Endothelial cell of umbilical vein (primary cell): ENCODE measurements around the gene NAA40. TPM values are rescaled to one million over a fixed set of nuclear protein-coding genes. Genes with fewer than 3 reads are reported as not detected.

Source experiments
- BruUV-seq: library from RNA; stranded (reverse); fragments of 400-500 nt; replicated peaks from 2 replicates; lab custom pipeline; 2021; lab: Mats Ljungman, UMichigan
- CTCF ChIA-PET: fragments of 300-600, 350-600 bp; sonication (Branson Sonifier 250); formaldehyde crosslinking; loops from one replicate; lab custom pipeline; 2021; ENCODE audit warnings: antibody characterized with exemption, inconsistent platforms; lab: Charles Lee
- POLR2A ChIA-PET: fragments of 300-600, 350-600 bp; sonication (Branson Sonifier 250); formaldehyde crosslinking; loops from one replicate; lab custom pipeline; 2021; ENCODE audit warnings: antibody characterized with exemption, inconsistent platforms; lab: Charles Lee
- DNase-seq: peaks from one replicate; pipeline ENCODE4 v3.0.0-alpha.2; 2011; ENCODE audit warnings: low read depth, low spot score
- FAIRE-seq: peaks from 2 replicates; lab custom pipeline; 2011; peaks lifted over from hg19 to GRCh38; lab: Jason Lieb, UNC
- H2AFZ ChIP-seq: 2 replicates; pipeline ENCODE4 v1.6.0; 2012; ENCODE audit warnings: low read depth, low read length, control low read depth, inconsistent platforms
- H3K27ac ChIP-seq: 2 replicates; pipeline ENCODE4 v1.5.1; 2011; ENCODE audit warnings: low read depth, mild to moderate bottlenecking, control low read depth, low read length, moderate library complexity; ENCODE audit not compliant: insufficient read depth
- H3K27me3 ChIP-seq, 2 experiments: 2 replicates each; pipeline versions ENCODE4 v1.6.0 to v1.6.1; 2011; ENCODE audit warnings: low read length in 2 of 2, mixed read lengths in 1 of 2; ENCODE audit not compliant: control insufficient read depth in 2 of 2, insufficient read depth in 2 of 2
- H3K36me3 ChIP-seq, 2 experiments: 2 replicates in 1 of 2; 3 replicates in 1 of 2; pipeline ENCODE4 v1.5.1; 2011; ENCODE audit warnings: low read length in 2 of 2, mild to moderate bottlenecking in 1 of 2, moderate library complexity in 1 of 2; ENCODE audit not compliant: control insufficient read depth in 2 of 2, insufficient read depth in 2 of 2; ENCODE audit errors: extremely low read depth in 1 of 2
- H3K4me1 ChIP-seq: 3 replicates; pipeline ENCODE4 v1.5.1; 2011; ENCODE audit warnings: mild to moderate bottlenecking, low read length; ENCODE audit not compliant: control insufficient read depth, insufficient read depth; ENCODE audit errors: extremely low read depth
- H3K4me2 ChIP-seq: 2 replicates; pipeline ENCODE4 v1.6.1; 2011; ENCODE audit warnings: low read length, control low read depth, mixed read lengths; ENCODE audit not compliant: insufficient read depth
- H3K4me3 ChIP-seq, 3 experiments: fragments of 200-600 bp in 1 of 3; sonication (generic), shearing (Covaris generic) in 1 of 3; replicated peaks in 1 of 3; 2 replicates each; pipeline ENCODE4 v1.5.1; 2011 to 2016; ENCODE audit warnings: control low read depth in 3 of 3, low read length in 3 of 3, mild to moderate bottlenecking in 2 of 3, inconsistent platforms in 1 of 3, low read depth in 1 of 3, moderate library complexity in 1 of 3; ENCODE audit not compliant: insufficient read depth in 1 of 3
- H3K79me2 ChIP-seq: 2 replicates; pipeline ENCODE4 v1.6.0; 2012; ENCODE audit warnings: low read length, inconsistent platforms; ENCODE audit not compliant: control insufficient read depth, insufficient read depth
- H3K9ac ChIP-seq: replicated peaks from 2 replicates; pipeline ENCODE3; 2011; ENCODE audit warnings: low read length, control low read depth; ENCODE audit not compliant: insufficient read depth; ENCODE audit errors: extremely low read depth
- H3K9me1 ChIP-seq: replicated peaks from 3 replicates; pipeline ENCODE4 v1.6.0; 2011; ENCODE audit warnings: mild to moderate bottlenecking, low read length; ENCODE audit not compliant: control insufficient read depth, insufficient read depth; ENCODE audit errors: extremely low read depth
- H3K9me3 ChIP-seq: replicated peaks from 2 replicates; pipeline ENCODE4 v1.5.1; 2012; ENCODE audit warnings: low read length, inconsistent platforms; ENCODE audit not compliant: control insufficient read depth, insufficient read depth
- H4K20me1 ChIP-seq: replicated peaks from 2 replicates; pipeline ENCODE3; 2011; ENCODE audit warnings: mild to moderate bottlenecking, low read length; ENCODE audit not compliant: control insufficient read depth, insufficient read depth; ENCODE audit errors: extremely low read depth
- JUN ChIP-seq: IDR thresholded peaks from 2 replicates; pipeline ENCODE4 v1.6.1; 2011; ENCODE audit warnings: borderline replicate concordance, low read depth; ENCODE audit not compliant: insufficient read length, insufficient read depth
- POLR2A ChIP-seq: IDR thresholded peaks from 2 replicates; pipeline ENCODE4 v1.6.1; 2012; ENCODE audit warnings: low read depth, mild to moderate bottlenecking, control low read depth, low read length
- POLR2AphosphoS5 ChIP-seq: IDR thresholded peaks from 2 replicates; pipeline ENCODE4 v1.6.1; 2012; ENCODE audit warnings: low read depth, mild to moderate bottlenecking, control low read depth, low read length, moderate library complexity; ENCODE audit not compliant: insufficient read depth
- dilution Hi-C: fragments of 300-500 bp; cut with MboI; formaldehyde crosslinking; loops from one replicate; pipeline ENCODE4 v1.15.0; 2019; ENCODE audit warnings: low sequenced_read_pairs; ENCODE audit not compliant: extremely low pct_ligation_motif_present
- intact Hi-C: fragments of 100-400 bp; cut with micrococcal nuclease; formaldehyde crosslinking; loops from one replicate; pipeline ENCODE4 v1.10.0; 2022
- polyA plus RNA-seq, 4 experiments: library from polyadenylated mRNA; depleted of rRNA in 3 of 4; stranded (reverse) in 3 of 4; unstranded in 1 of 4; fragments of >200 nt; gene quantifications; 2 replicates each; pipeline versions ENCODE4 v1.2.1 to v1.2.3, GENCODE V29; 2011 to 2012; ENCODE audit warnings: missing spikeins in 1 of 4
- total RNA-seq: library from RNA; stranded (reverse); gene quantifications from 2 replicates; pipeline ENCODE4 v1.2.3, GENCODE V29; 2021
- TF ChIP-seq, protein P1 (sequence below), 2 donors: IDR thresholded peaks; 1 replicate in 1 of 2; 2 replicates in 1 of 2; pipeline ENCODE4 v1.5.1; 2011; ENCODE audit warnings: low read length in 2 of 2, mild to moderate bottlenecking in 2 of 2, moderate library complexity in 2 of 2, control low read depth in 1 of 2, inconsistent platforms in 1 of 2, low read depth in 1 of 2; ENCODE audit not compliant: insufficient read depth in 1 of 2; ENCODE audit errors: extremely low read depth in 1 of 2

NAA40 gene
- total and polyA plus RNA-seq, 2 donors (not counting 3 experiments of a cell fraction or from before 2014, with no cell fraction given): 28.5 to 32.3 TPM

DNA sequence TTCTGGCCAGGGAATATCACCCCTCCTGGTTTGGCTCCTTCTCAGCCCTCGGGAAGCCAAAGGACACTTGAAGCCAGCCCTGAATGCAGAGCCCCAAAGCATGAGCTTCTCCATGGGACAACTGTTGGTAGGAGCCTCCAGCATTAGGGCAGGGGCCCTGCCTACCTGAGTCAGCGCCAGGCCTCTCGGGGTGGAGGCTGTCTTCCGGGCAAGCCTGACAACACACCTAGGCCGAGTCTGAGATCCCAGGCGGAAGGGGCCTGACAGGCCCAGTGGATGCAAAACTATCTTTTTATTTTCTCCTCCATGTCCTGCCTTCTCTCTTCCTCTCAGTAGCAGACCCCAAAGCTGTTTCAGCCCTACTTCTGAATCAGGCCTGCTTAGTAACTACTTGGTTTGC is 49.5 kb upstream of the NAA40 start:
- no peak overlapping the region for H3K27ac ChIP-seq
- ChIA-PET CTCF (interaction anchor here (0.8 kb wide), 1 partner anchor 11 kb away, joined by 3 read pairs; no protein-coding TSS in a partner anchor), POLR2A (no interaction called here)
- H3K4me3 ChIP-seq: no peak overlapping the region
- dilution Hi-C loops: no loop called here
- intact Hi-C loops: no loop called here
- no peaks in the 10 kb centered on the region for H3K9me1 ChIP-seq
- BruUV-seq: no TSS peak
- peaks cover 54% of the 10 kb centered on the region for H3K79me2 ChIP-seq
- no peak overlapping the region for H2AFZ ChIP-seq
- no peaks in the 10 kb centered on the region for H3K27me3 ChIP-seq
- H3K9ac ChIP-seq: no peak overlapping the region
- H3K9me3 ChIP-seq: no peaks in the 10 kb centered on the region
- no peaks in the 10 kb centered on the region for H4K20me1 ChIP-seq
- TF ChIP-seq, protein P1, sequence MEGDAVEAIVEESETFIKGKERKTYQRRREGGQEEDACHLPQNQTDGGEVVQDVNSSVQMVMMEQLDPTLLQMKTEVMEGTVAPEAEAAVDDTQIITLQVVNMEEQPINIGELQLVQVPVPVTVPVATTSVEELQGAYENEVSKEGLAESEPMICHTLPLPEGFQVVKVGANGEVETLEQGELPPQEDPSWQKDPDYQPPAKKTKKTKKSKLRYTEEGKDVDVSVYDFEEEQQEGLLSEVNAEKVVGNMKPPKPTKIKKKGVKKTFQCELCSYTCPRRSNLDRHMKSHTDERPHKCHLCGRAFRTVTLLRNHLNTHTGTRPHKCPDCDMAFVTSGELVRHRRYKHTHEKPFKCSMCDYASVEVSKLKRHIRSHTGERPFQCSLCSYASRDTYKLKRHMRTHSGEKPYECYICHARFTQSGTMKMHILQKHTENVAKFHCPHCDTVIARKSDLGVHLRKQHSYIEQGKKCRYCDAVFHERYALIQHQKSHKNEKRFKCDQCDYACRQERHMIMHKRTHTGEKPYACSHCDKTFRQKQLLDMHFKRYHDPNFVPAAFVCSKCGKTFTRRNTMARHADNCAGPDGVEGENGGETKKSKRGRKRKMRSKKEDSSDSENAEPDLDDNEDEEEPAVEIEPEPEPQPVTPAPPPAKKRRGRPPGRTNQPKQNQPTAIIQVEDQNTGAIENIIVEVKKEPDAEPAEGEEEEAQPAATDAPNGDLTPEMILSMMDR (IDR thresholded peaks at IDR 0.05; ENCODE audit: extremely low read depth in 1 of 2, insufficient read depth in 1 of 2, low read depth in 1 of 2, low read length in 2 of 2): no peak
- no peak for TF ChIP-seq POLR2AphosphoS5
- TF ChIP-seq POLR2A: no peak
- peaks cover 0 to 2% of the 10 kb centered on the region in 2 experiments for H3K36me3 ChIP-seq
- H3K4me2 ChIP-seq: no peak overlapping the region
- DNase-seq (no peak), FAIRE-seq (no peak)
- H3K4me1 ChIP-seq: peaks cover 12% of the 10 kb centered on the region

DNA sequence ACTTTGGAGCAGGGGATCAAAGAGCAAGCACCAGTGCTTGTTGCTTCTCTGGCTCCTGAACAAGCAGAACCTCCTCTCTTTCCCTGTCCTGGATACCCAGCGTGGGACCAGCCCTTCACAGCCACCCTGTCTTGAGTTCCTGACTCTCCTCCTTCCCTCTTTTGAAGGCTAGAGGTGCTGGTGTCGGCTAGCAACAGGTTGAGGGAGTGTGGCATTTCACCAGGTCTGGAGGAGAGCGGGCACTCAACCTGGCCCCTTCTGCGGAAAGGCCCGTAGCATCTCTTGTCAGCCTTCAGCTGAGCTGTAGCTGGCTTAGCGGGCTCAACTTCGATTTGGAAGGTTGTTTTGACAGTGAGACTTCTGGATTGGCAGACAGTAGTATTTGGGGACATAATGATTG is 48.4 kb upstream of the NAA40 start:
- intact Hi-C loops: no loop called here
- BruUV-seq: no TSS peak
- H3K27me3 ChIP-seq: no peaks in the 10 kb centered on the region
- H3K9ac ChIP-seq: no peak overlapping the region
- TF ChIP-seq JUN: no peak
- DNase-seq (no peak), FAIRE-seq (no peak)
- H3K4me2 ChIP-seq: no peak overlapping the region
- peaks cover 2% of the 10 kb centered on the region in 2 experiments for H3K36me3 ChIP-seq
- H3K9me3 ChIP-seq: no peaks in the 10 kb centered on the region
- peaks cover 12% of the 10 kb centered on the region for H3K4me1 ChIP-seq
- POLR2A ChIA-PET: no interaction called here
- H2AFZ ChIP-seq: no peak overlapping the region
- no peak overlapping the region for H3K27ac ChIP-seq
- dilution Hi-C loops: no loop called here
- CTCF ChIA-PET: interaction anchor here (0.8 kb wide), 1 partner anchor 9 kb away, joined by 3 read pairs; no protein-coding TSS in a partner anchor
- peaks cover 54% of the 10 kb centered on the region for H3K79me2 ChIP-seq
- H3K4me3 ChIP-seq: no peak overlapping the region
- no peaks in the 10 kb centered on the region for H4K20me1 ChIP-seq
- H3K9me1 ChIP-seq: no peaks in the 10 kb centered on the region
